ENCODE results near the gene ZP3. TPM values are rescaled to one million over a fixed set of nuclear protein-coding genes. Genes with fewer than 3 reads are reported as not detected.

The ZP3 gene
- total and polyA plus RNA-seq, 2 of the 13 experiments (the other 11 are each of a cell fraction or from before 2014, with no cell fraction given): not detected

- no peak for TF ChIP-seq ZNF280D (CRISPR knock-in tag; IDR thresholded peaks at IDR 0.05)
- TF ChIP-seq RARA (CRISPR knock-in tag; IDR thresholded peaks at IDR 0.05): no peak
- TF ChIP-seq ZNF142 (CRISPR knock-in tag; IDR thresholded peaks at IDR 0.05): no peak; the same call in 1 of the 2 replicates
- no peak for TF ChIP-seq ZBTB21 (CRISPR knock-in tag; IDR thresholded peaks at IDR 0.05)
- TF ChIP-seq BRF2 (CRISPR knock-in tag; IDR thresholded peaks at IDR 0.05): peak; percentile 75; the same call in 1 of the 2 replicates
- peak; percentile 88 for TF ChIP-seq ZBTB14 (CRISPR knock-in tag; IDR thresholded peaks at IDR 0.05)
- TF ChIP-seq ZNF703 (CRISPR knock-in tag; IDR thresholded peaks at IDR 0.05; ENCODE audit: borderline replicate concordance): peak; percentile 88; the same call in 1 of the 2 replicates
- no peak for TF ChIP-seq ELK4 (CRISPR knock-in tag; IDR thresholded peaks at IDR 0.05; ENCODE audit: borderline replicate concordance)
- peak; percentile 86; the same call in 1 of the 2 replicates for TF ChIP-seq ZNF691 (CRISPR knock-in tag; IDR thresholded peaks at IDR 0.05; ENCODE audit: borderline replicate concordance, low read depth)
- TF ChIP-seq SIN3A (IDR thresholded peaks at IDR 0.05; ENCODE audit: borderline replicate concordance, low read depth, low read length): peak; percentile 42; the same call in 1 of the 2 replicates
Observed at GRCh38 chr7:76393116-76394031, 31.4 kb upstream of the ZP3 start (continued).
